Left ventricle myocardium inferior (tissue), 1 donor: ENCODE results near the gene ANKRD17. TPM values are rescaled to one million over a fixed set of nuclear protein-coding genes. Genes with fewer than 3 reads are reported as not detected.

Source experiments
- DNase-seq: peaks from one replicate; pipeline ENCODE4 v3.0.0-alpha.2; 2020
- H3K27ac ChIP-seq: fragments of 200-600 bp; replicated peaks from 2 replicates; pipeline ENCODE4 v1.8.0; 2021
- H3K27me3 ChIP-seq: fragments of 200-600 bp; 2 replicates; pipeline ENCODE4 v1.8.0; 2021; ENCODE audit warnings: low read depth
- H3K36me3 ChIP-seq: fragments of 200-600 bp; 2 replicates; pipeline ENCODE4 v1.8.0; 2021
- H3K4me1 ChIP-seq: fragments of 200-600 bp; 2 replicates; pipeline ENCODE4 v1.8.0; 2021
- H3K4me3 ChIP-seq: fragments of 200-600 bp; 2 replicates; pipeline ENCODE4 v1.8.0; 2021; ENCODE audit warnings: mild to moderate bottlenecking, moderate library complexity
- H3K9me3 ChIP-seq: fragments of 200-600 bp; replicated peaks from 2 replicates; pipeline ENCODE4 v1.8.0; 2021
- CTCF ChIP-seq: fragments of 200-600 bp; IDR thresholded peaks from 2 replicates; pipeline ENCODE4 v1.8.0; 2021; ENCODE audit warnings: antibody characterized with exemption, mild to moderate bottlenecking, borderline replicate concordance
- intact Hi-C: fragments of 100-400 bp; cut with micrococcal nuclease; formaldehyde crosslinking; loops from one replicate; pipeline ENCODE4 v1.11.0; 2022
- total RNA-seq: library from RNA; stranded (reverse); fragmentation: NEBNext Ultra II Directional; extraction: Animal tissue kit (Norgen Biotek cat#: 25700); gene quantifications from one replicate; pipeline ENCODE4 v1.2.1, GENCODE V29; 2021
- donor health status: DM: no; HTN: yes; CAD: no; lungs with severe emphysema.

Gene ANKRD17
- total RNA-seq, 1 donor from 2014 or later, result 54.1 TPM

GRCh38 chr4:73281982-73282381 lies 23.4 kb upstream of the ANKRD17 start:
- intact Hi-C loops, result no loop called here
- no peaks in the 10 kb centered on the region for H3K4me1 ChIP-seq
- H3K36me3 ChIP-seq, result peaks cover 2% of the 10 kb centered on the region
- H3K4me3 ChIP-seq, result no peak overlapping the region
- no peak for TF ChIP-seq CTCF
- DNase-seq, result no peak
- H3K27me3 ChIP-seq, result no peaks in the 10 kb centered on the region
- peaks cover 20% of the 10 kb centered on the region for H3K9me3 ChIP-seq
- H3K27ac ChIP-seq, result no peak overlapping the region

- Histone ChIP-seq H3K27me3 (no peaks in the 10 kb centered on the region), H3K27ac (no peak overlapping the region), H3K9me3 (peaks cover 21% of the 10 kb centered on the region), H3K4me1 (no peaks in the 10 kb centered on the region), H3K36me3 (peaks cover 2% of the 10 kb centered on the region), H3K4me3 (no peak overlapping the region)
- intact Hi-C loops, result no loop called here
- TF ChIP-seq CTCF, result no peak
- DNase-seq, result no peak
These were observed 22.8 kb upstream of the ANKRD17 start for GRCh38 chr4:73281396-73281795.

GRCh38 chr4:73277201-73277600 lies 18.6 kb upstream of the ANKRD17 start:
- intact Hi-C loops, result no loop called here
- Histone ChIP-seq H3K4me1 (peaks cover 5% of the 10 kb centered on the region), H3K4me3 (no peak overlapping the region), H3K27ac (no peak overlapping the region), H3K27me3 (no peaks in the 10 kb centered on the region), H3K9me3 (peaks cover 21% of the 10 kb centered on the region), H3K36me3 (peaks cover 2% of the 10 kb centered on the region)
- no peak for DNase-seq
- TF ChIP-seq CTCF, result no peak

GRCh38 chr4:73275318-73275654 lies 16.7 kb upstream of the ANKRD17 start:
- Histone ChIP-seq H3K27ac (no peak overlapping the region), H3K4me1 (peaks cover 5% of the 10 kb centered on the region), H3K9me3 (peaks cover 21% of the 10 kb centered on the region), H3K36me3 (no peaks in the 10 kb centered on the region), H3K4me3 (no peak overlapping the region), H3K27me3 (no peaks in the 10 kb centered on the region)
- intact Hi-C loops, result no loop called here
- no peak for TF ChIP-seq CTCF
- DNase-seq, result no peak

- intact Hi-C loops, result no loop called here
- Histone ChIP-seq H3K4me3 (no peak overlapping the region), H3K4me1 (peaks cover 5% of the 10 kb centered on the region), H3K9me3 (peaks cover 9% of the 10 kb centered on the region), H3K36me3 (no peaks in the 10 kb centered on the region), H3K27me3 (no peaks in the 10 kb centered on the region), H3K27ac (no peak overlapping the region)
- DNase-seq, result no peak
- TF ChIP-seq CTCF, result no peak
These were observed 14.2 kb upstream of the ANKRD17 start for GRCh38 chr4:73272816-73273215.

GRCh38 chr4:73267050-73267449 lies 8.5 kb upstream of the ANKRD17 start:
- Histone ChIP-seq H3K27ac (no peak overlapping the region), H3K4me1 (no peaks in the 10 kb centered on the region), H3K9me3 (no peaks in the 10 kb centered on the region), H3K4me3 (no peak overlapping the region), H3K36me3 (no peaks in the 10 kb centered on the region), H3K27me3 (no peaks in the 10 kb centered on the region)
- intact Hi-C loops, result no loop called here
- DNase-seq, result no peak
- TF ChIP-seq CTCF, result no peak
